Keratinocyte (primary cell): ENCODE data around the gene DPAGT1. TPM values are rescaled to one million over a fixed set of nuclear protein-coding genes. Genes with fewer than 3 reads are reported as not detected.

Experiments
- DNase-seq: peaks from one replicate; pipeline ENCODE4 v3.0.0-alpha.2; 2011; ENCODE audit warnings: low read depth, missing footprints, low spot score
- FAIRE-seq: peaks from 2 replicates; lab custom pipeline; 2011; peaks lifted over from hg19 to GRCh38; lab: Jason Lieb, UNC
- H2AFZ ChIP-seq: 2 replicates; pipeline ENCODE4 v1.6.0; 2012; ENCODE audit warnings: low read length, control low read depth, inconsistent platforms; ENCODE audit not compliant: control insufficient read depth
- H3K27ac ChIP-seq: 2 replicates; pipeline ENCODE4 v1.5.1; 2011; ENCODE audit warnings: low read length; ENCODE audit not compliant: control insufficient read depth, insufficient read depth
- H3K27me3 ChIP-seq: 3 replicates; pipeline ENCODE4 v1.6.0; 2011; ENCODE audit warnings: low read length; ENCODE audit not compliant: control insufficient read depth, insufficient read depth; ENCODE audit errors: extremely low read depth
- H3K36me3 ChIP-seq, 2 experiments: 2 replicates in 1 of 2; 3 replicates in 1 of 2; pipeline ENCODE4 v1.5.1; 2011; ENCODE audit warnings: low read length in 2 of 2, mild to moderate bottlenecking in 1 of 2; ENCODE audit not compliant: control insufficient read depth in 2 of 2, insufficient read depth in 2 of 2; ENCODE audit errors: extremely low read depth in 1 of 2
- H3K4me1 ChIP-seq: 3 replicates; pipeline ENCODE4 v1.5.1; 2011; ENCODE audit warnings: low read length; ENCODE audit not compliant: control insufficient read depth, insufficient read depth; ENCODE audit errors: extremely low read depth
- H3K4me2 ChIP-seq: 3 replicates; pipeline ENCODE4 v1.6.0; 2011; ENCODE audit warnings: low read depth, low read length; ENCODE audit not compliant: control insufficient read depth, insufficient read depth; ENCODE audit errors: extremely low read depth
- H3K4me3 ChIP-seq, 3 experiments: fragments of 200-600 bp in 1 of 3; sonication (generic) in 1 of 3; 2 replicates in 2 of 3; 3 replicates in 1 of 3; pipeline ENCODE4 v1.5.1; 2011 to 2016; ENCODE audit warnings: low read length in 3 of 3, mild to moderate bottlenecking in 3 of 3, control low read depth in 2 of 3, inconsistent platforms in 1 of 3, low read depth in 1 of 3, mixed read lengths in 1 of 3, mixed run types in 1 of 3, moderate library complexity in 1 of 3; ENCODE audit not compliant: control insufficient read depth in 2 of 3, insufficient read depth in 2 of 3; ENCODE audit errors: extremely low read depth in 1 of 3
- H3K79me2 ChIP-seq: 2 replicates; pipeline ENCODE4 v1.6.0; 2012; ENCODE audit warnings: low read length; ENCODE audit not compliant: control insufficient read depth, insufficient read depth
- H3K9ac ChIP-seq: 3 replicates; pipeline ENCODE4 v1.6.0; 2011; ENCODE audit warnings: low read length; ENCODE audit not compliant: control insufficient read depth, insufficient read depth; ENCODE audit errors: extremely low read depth
- H3K9me1 ChIP-seq: 3 replicates; pipeline ENCODE4 v1.6.0; 2011; ENCODE audit warnings: low read length; ENCODE audit not compliant: control insufficient read depth, insufficient read depth; ENCODE audit errors: extremely low read depth
- H3K9me3 ChIP-seq: 2 replicates; pipeline ENCODE4 v1.5.1; 2012; ENCODE audit warnings: low read depth, low read length; ENCODE audit not compliant: control insufficient read depth
- H4K20me1 ChIP-seq: 3 replicates; pipeline ENCODE4 v1.6.0; 2011; ENCODE audit warnings: low read length; ENCODE audit not compliant: control insufficient read depth, insufficient read depth; ENCODE audit errors: extremely low read depth
- CTCF ChIP-seq, 3 experiments: IDR thresholded peaks in 1 of 3; conservative IDR thresholded peaks in 1 of 3; optimal IDR thresholded peaks in 1 of 3; 2 replicates in 2 of 3; 3 replicates in 1 of 3; pipeline versions ENCODE3 to v1.5.1; 2011; ENCODE audit warnings: low read length in 3 of 3, mild to moderate bottlenecking in 3 of 3, moderate library complexity in 2 of 3, control low read depth in 1 of 3, inconsistent platforms in 1 of 3; ENCODE audit not compliant: insufficient read depth in 2 of 3; ENCODE audit errors: extremely low read depth in 1 of 3
- EZH2 ChIP-seq: IDR thresholded peaks from one replicate; pipeline ENCODE4 v1.6.1; 2012; ENCODE audit warnings: inconsistent platforms, mild to moderate bottlenecking, low read length, moderate library complexity
- dilution Hi-C: fragments of 300-500 bp; cut with MboI; formaldehyde crosslinking; loops from one replicate; pipeline ENCODE4 v1.7.0; 2020; ENCODE audit warnings: low sequenced_read_pairs; ENCODE audit not compliant: extremely low pct_ligation_motif_present
- polyA plus RNA-seq, 5 experiments: library from polyadenylated mRNA; depleted of rRNA in 3 of 5; stranded (reverse) in 3 of 5; stranded (forward) in 1 of 5; unstranded in 1 of 5; fragments of >200 nt; gene quantifications; 1 replicate in 1 of 5; 2 replicates in 3 of 5; 3 replicates in 1 of 5; pipeline versions ENCODE4 v1.2.1 to v1.2.3, GENCODE V29; 2011 to 2012; ENCODE audit warnings: missing spikeins in 2 of 5, low read depth in 1 of 5, low replicate concordance in 1 of 5

Gene DPAGT1
- polyA plus RNA-seq, 1 donor (not counting 4 experiments of a cell fraction or from before 2014, with no cell fraction given) = 59.7 TPM

- peaks cover 20% of the 10 kb centered on the region for H3K79me2 ChIP-seq
- TF ChIP-seq EZH2 = no peak
- peak in 1 of 3 experiments; percentile 12 for TF ChIP-seq CTCF (optimal IDR thresholded peaks at IDR 0.05 in 1 of 3, IDR thresholded peaks at IDR 0.05 in 1 of 3, conservative IDR thresholded peaks at IDR 0.05 in 1 of 3; ENCODE audit: extremely low read depth in 1 of 3, insufficient read depth in 2 of 3, low read length in 3 of 3)
- peak overlapping the region; percentile 97 for H3K4me2 ChIP-seq
- H3K36me3 ChIP-seq = peaks cover 12 to 22% of the 10 kb centered on the region in 2 experiments
- FAIRE-seq (no peak), DNase-seq (no peak)
- peak overlapping the region; percentile 91 for H3K9ac ChIP-seq
- H3K9me1 ChIP-seq = no peaks in the 10 kb centered on the region
- no peaks in the 10 kb centered on the region for H4K20me1 ChIP-seq
- H3K27me3 ChIP-seq = no peaks in the 10 kb centered on the region
- dilution Hi-C loops = no loop called here
- H3K4me3 ChIP-seq = peak overlapping the region; percentile 82 to 86 (median 86)
- H3K9me3 ChIP-seq = no peaks in the 10 kb centered on the region
- peak overlapping the region; percentile 98 for H2AFZ ChIP-seq
- peaks cover 22% of the 10 kb centered on the region for H3K4me1 ChIP-seq
- peak overlapping the region; percentile 99 for H3K27ac ChIP-seq
Observed at GRCh38 chr11:119100994-119101758, 477 bp downstream of the DPAGT1 start.

GRCh38 chr11:119100246-119100970 lies 1.2 kb downstream of the DPAGT1 start:
- H3K79me2 ChIP-seq = peaks cover 20% of the 10 kb centered on the region
- TF ChIP-seq CTCF (optimal IDR thresholded peaks at IDR 0.05 in 1 of 3, IDR thresholded peaks at IDR 0.05 in 1 of 3, conservative IDR thresholded peaks at IDR 0.05 in 1 of 3; ENCODE audit: extremely low read depth in 1 of 3, insufficient read depth in 2 of 3, low read length in 3 of 3) (peak; percentile 44 to 61 (median 55)), EZH2 (no peak)
- H3K27ac ChIP-seq = peak overlapping the region; percentile 99
- H3K9me1 ChIP-seq = no peaks in the 10 kb centered on the region
- H3K27me3 ChIP-seq = no peaks in the 10 kb centered on the region
- peak overlapping the region; percentile 97 for H3K4me2 ChIP-seq
- FAIRE-seq = peak; percentile 36
- H3K9ac ChIP-seq = peak overlapping the region; percentile 91
- no peak for DNase-seq
- H4K20me1 ChIP-seq = no peaks in the 10 kb centered on the region
- dilution Hi-C loops = no loop called here
- peaks cover 12 to 22% of the 10 kb centered on the region in 2 experiments for H3K36me3 ChIP-seq
- H3K4me3 ChIP-seq = peak overlapping the region; percentile 82 to 86 (median 86)
- H3K4me1 ChIP-seq = peaks cover 26% of the 10 kb centered on the region
- peak overlapping the region; percentile 67 for H2AFZ ChIP-seq
- no peaks in the 10 kb centered on the region for H3K9me3 ChIP-seq
